Measurements from ENCODE around the gene CHMP3.

DNA sequence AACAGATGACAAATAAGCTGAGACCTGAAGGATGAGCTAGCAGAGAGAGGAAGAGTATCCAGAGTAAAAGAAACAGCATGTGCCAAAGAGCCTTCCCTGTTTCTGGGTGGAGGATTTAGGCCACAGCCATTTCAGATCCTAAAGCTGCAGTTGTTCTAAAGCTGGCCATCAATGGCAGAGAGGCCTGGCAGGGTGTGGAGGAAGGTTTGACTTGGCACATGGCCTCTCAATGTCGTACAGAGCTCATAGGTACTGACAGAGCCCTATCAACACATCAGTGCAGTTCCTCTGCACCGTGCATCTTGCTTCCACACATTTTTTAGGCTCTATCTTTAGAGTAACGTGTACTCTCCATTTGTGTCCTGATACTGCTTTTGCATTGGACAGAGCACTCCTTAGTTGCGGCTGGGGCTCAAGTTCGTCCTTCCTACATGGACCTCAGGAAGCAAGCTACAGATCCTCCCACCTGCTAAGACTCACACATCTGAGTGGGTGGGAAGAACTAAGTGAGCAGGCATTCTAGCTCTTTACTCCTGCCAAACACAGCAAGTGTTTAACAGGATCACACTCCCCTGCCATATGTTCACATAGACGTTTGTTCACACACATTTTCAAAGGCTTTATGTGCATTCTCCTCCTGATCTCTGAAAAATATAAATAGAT, 3.0 kb upstream of the CHMP3 start:
- no peak for TF ChIP-seq POLR2A (IDR thresholded peaks at IDR 0.05)
- TF ChIP-seq, protein P1, sequence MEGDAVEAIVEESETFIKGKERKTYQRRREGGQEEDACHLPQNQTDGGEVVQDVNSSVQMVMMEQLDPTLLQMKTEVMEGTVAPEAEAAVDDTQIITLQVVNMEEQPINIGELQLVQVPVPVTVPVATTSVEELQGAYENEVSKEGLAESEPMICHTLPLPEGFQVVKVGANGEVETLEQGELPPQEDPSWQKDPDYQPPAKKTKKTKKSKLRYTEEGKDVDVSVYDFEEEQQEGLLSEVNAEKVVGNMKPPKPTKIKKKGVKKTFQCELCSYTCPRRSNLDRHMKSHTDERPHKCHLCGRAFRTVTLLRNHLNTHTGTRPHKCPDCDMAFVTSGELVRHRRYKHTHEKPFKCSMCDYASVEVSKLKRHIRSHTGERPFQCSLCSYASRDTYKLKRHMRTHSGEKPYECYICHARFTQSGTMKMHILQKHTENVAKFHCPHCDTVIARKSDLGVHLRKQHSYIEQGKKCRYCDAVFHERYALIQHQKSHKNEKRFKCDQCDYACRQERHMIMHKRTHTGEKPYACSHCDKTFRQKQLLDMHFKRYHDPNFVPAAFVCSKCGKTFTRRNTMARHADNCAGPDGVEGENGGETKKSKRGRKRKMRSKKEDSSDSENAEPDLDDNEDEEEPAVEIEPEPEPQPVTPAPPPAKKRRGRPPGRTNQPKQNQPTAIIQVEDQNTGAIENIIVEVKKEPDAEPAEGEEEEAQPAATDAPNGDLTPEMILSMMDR (IDR thresholded peaks at IDR 0.05), result no peak

Data from testis (tissue), 2 donors.